HG03457 (cell line): ENCODE data around the gene GABRG3.

Source experiments
- ATAC-seq: cut with Tn5 transposase; IDR thresholded peaks from one replicate; pipeline ENCODE4 v1.9.1; 2021; ENCODE audit warnings: moderate number of reproducible peaks; ENCODE audit not compliant: unreplicated experiment

The GABRG3 gene

GRCh38 chr15:27061739-27062138, 90.8 kb downstream of the GABRG3 start:
- ATAC-seq: no peak

- no peak for ATAC-seq
Measured at GRCh38 chr15:27062951-27063350, 92.0 kb downstream of the GABRG3 start.

GRCh38 chr15:27064080-27064479, 93.1 kb downstream of the GABRG3 start:
- ATAC-seq: no peak

- no peak for ATAC-seq
Measured at GRCh38 chr15:27065151-27065550, 94.2 kb downstream of the GABRG3 start.

GRCh38 chr15:27065785-27066184, 94.8 kb downstream of the GABRG3 start:
- ATAC-seq: no peak

- ATAC-seq: no peak
Measured at GRCh38 chr15:27066446-27066845, 95.5 kb downstream of the GABRG3 start.

- ATAC-seq: no peak
Measured at GRCh38 chr15:27067175-27067574, 96.2 kb downstream of the GABRG3 start.

GRCh38 chr15:27070841-27071240, 99.9 kb downstream of the GABRG3 start:
- ATAC-seq: no peak

- ATAC-seq: no peak
Measured at GRCh38 chr15:27074179-27074578, 103.2 kb downstream of the GABRG3 start.

GRCh38 chr15:27077790-27078189, 106.8 kb downstream of the GABRG3 start:
- ATAC-seq: no peak

GRCh38 chr15:27081676-27082418, 110.9 kb downstream of the GABRG3 start:
- no peak for ATAC-seq

GRCh38 chr15:27082526-27082925, 111.5 kb downstream of the GABRG3 start:
- no peak for ATAC-seq

- no peak for ATAC-seq
Measured at GRCh38 chr15:27084844-27085243, 113.9 kb downstream of the GABRG3 start.

- no peak for ATAC-seq
Measured at GRCh38 chr15:27086149-27086548, 115.2 kb downstream of the GABRG3 start.

- ATAC-seq: no peak
Measured at GRCh38 chr15:27086805-27087204, 115.8 kb downstream of the GABRG3 start.

- no peak for ATAC-seq
Measured at GRCh38 chr15:27087651-27088583, 116.9 kb downstream of the GABRG3 start.

GRCh38 chr15:27088584-27089232, 117.7 kb downstream of the GABRG3 start:
- no peak for ATAC-seq

- ATAC-seq: no peak
Measured at GRCh38 chr15:27089233-27089586, 118.2 kb downstream of the GABRG3 start.

GRCh38 chr15:27089676-27090075, 118.7 kb downstream of the GABRG3 start:
- no peak for ATAC-seq

- ATAC-seq: no peak
Measured at GRCh38 chr15:27091270-27091940, 120.4 kb downstream of the GABRG3 start.

GRCh38 chr15:27092390-27092789, 121.4 kb downstream of the GABRG3 start:
- ATAC-seq: no peak
